Sigmoid colon (tissue), 7 donors: ENCODE results near the gene F2R. TPM values are rescaled to one million over a fixed set of nuclear protein-coding genes. Genes with fewer than 3 reads are reported as not detected.
A peak's percentile ranks its signal among the peaks of the same experiment; 100 is the strongest.

ENCODE experiments used
- DNase-seq: peaks from one replicate; pipeline ENCODE4 v3.0.0-alpha.2; 2019
- H3K27ac ChIP-seq, 4 donors: fragments of 200-600 bp; sonication (generic); one replicate each; pipeline ENCODE4 v1.5.1; 2016 to 2019; ENCODE audit warnings: mild to moderate bottlenecking in 1 of 4
- H3K27me3 ChIP-seq, 3 donors: fragments of 200-600 bp; sonication (generic); one replicate each; pipeline ENCODE4 v1.5.1; 2019; ENCODE audit warnings: mild to moderate bottlenecking in 1 of 3
- H3K36me3 ChIP-seq, 4 donors: fragments of 200-600 bp; sonication (generic); one replicate each; pipeline ENCODE4 v1.5.1; 2016 to 2019
- H3K4me1 ChIP-seq, 4 donors: fragments of 200-600 bp; sonication (generic); one replicate each; pipeline ENCODE4 v1.5.1; 2017 to 2019
- H3K4me3 ChIP-seq, 4 donors: fragments of 200-600 bp; sonication (generic); one replicate each; pipeline ENCODE4 v1.5.1; 2017 to 2019; ENCODE audit warnings: mild to moderate bottlenecking in 2 of 4, moderate library complexity in 1 of 4
- H3K9me3 ChIP-seq, 4 donors: fragments of 200-600 bp in 3 of 4; sonication (generic) in 3 of 4; one replicate each; pipeline versions ENCODE4 v1.5.1 to v1.6.1; 2013 to 2019
- CTCF ChIP-seq, 4 experiments: fragments of 450-650 bp in 3 of 4; fragments of 200-600 bp in 1 of 4; IDR thresholded peaks; one replicate each; pipeline ENCODE4 v1.5.1; 2016 to 2019; ENCODE audit warnings: antibody characterized with exemption in 4 of 4, mild to moderate bottlenecking in 3 of 4, moderate library complexity in 2 of 4
- EP300 ChIP-seq, 4 donors: sonication (generic); formaldehyde crosslinking; IDR thresholded peaks; one replicate each; pipeline ENCODE4 v1.6.1; 2017; ENCODE audit warnings: antibody characterized with exemption in 4 of 4
- POLR2A ChIP-seq, 2 donors: fragments of 450-650 bp; IDR thresholded peaks; one replicate each; pipeline ENCODE4 v1.6.1; 2016; ENCODE audit warnings: antibody characterized with exemption in 2 of 2, mild to moderate bottlenecking in 2 of 2, moderate library complexity in 2 of 2
- POLR2AphosphoS5 ChIP-seq, 4 donors: sonication (generic); formaldehyde crosslinking; IDR thresholded peaks; one replicate each; pipeline ENCODE4 v1.6.1; 2017; ENCODE audit warnings: antibody characterized with exemption in 4 of 4
- WGBS, 2 donors: extraction: QIAGEN DNeasy Blood & Tissue Kit; methylation state at CpG; one replicate each; pipeline ENCODE4 v1.1.7; 2013; 5-methylcytosine and 5-hydroxymethylcytosine counted together
- intact Hi-C: fragments of 100-400 bp; cut with DNase I; formaldehyde crosslinking; loops from one replicate; pipeline ENCODE4 v1.15.1; 2023
- polyA plus RNA-seq, 3 donors: library from polyadenylated mRNA; stranded (reverse); fragments of 200-250 nt; gene quantifications; one replicate each; pipeline ENCODE4 v1.2.3, GENCODE V29; 2013
- total RNA-seq, 4 donors: library from RNA; depleted of rRNA; stranded (reverse); fragments of >200 nt; gene quantifications; one replicate each; pipeline ENCODE4 v1.1.0, GENCODE V29; 2016
- donor health status: healthy with polysubstance abuse.
- donor health status: Bipolar disorder and iron deficiency.
- donor health status: healthy.

Gene F2R
- total and polyA plus RNA-seq, 7 donors: 0.60 to 10.7 (median 5.8) TPM

DNA sequence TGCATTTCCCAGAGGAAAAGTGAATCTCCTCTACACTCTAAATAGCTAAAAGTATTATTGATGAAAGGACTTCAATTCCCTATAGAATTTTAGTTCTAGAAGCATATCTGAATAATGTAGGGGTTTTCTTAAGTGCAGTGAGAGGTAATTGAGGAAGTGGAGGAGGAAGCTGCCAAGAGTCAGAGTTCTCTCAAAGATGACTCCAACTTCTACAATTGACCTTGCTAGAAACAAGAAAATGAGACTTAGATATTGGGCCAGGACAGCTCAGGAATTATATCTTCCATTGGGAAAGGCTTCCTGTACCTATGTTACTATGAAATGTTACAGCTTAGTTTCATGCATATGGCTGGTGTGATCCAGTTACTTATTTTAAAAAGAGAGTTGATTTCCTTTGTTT lies 10.4 kb upstream of the F2R start:
- H3K27ac ChIP-seq: no peak overlapping the region
- intact Hi-C loops: no loop called here
- no peaks in the 10 kb centered on the region for H3K9me3 ChIP-seq
- TF ChIP-seq POLR2AphosphoS5 (IDR thresholded peaks at IDR 0.05) (no peak), POLR2A (IDR thresholded peaks at IDR 0.05) (no peak), CTCF (IDR thresholded peaks at IDR 0.05) (no peak), EP300 (IDR thresholded peaks at IDR 0.05) (no peak)
- no peaks in the 10 kb centered on the region for H3K27me3 ChIP-seq
- no peaks in the 10 kb centered on the region for H3K36me3 ChIP-seq
- no peak overlapping the region for H3K4me3 ChIP-seq
- H3K4me1 ChIP-seq: no peaks in the 10 kb centered on the region
- no peak for DNase-seq

DNA sequence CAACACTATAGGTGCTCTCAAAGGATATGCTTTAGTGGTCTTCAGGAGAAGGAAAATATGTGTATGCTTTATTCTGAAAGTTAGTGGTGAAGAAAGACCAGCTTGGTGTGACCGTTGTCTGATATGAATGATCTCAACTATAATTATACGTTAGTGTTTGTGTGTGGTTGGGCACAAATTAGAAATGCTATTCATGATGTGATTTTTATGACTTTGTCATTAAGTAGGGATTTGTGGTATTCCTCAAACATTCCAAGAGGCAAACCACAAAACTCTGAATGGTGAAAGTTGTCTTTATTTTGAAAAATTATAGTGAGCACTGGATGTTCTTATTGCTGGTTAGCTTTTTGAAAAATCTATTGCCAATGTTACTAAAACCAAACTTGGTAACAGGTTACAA lies 6.2 kb upstream of the F2R start:
- Histone ChIP-seq H3K4me3 (no peak overlapping the region), H3K4me1 (peaks cover 0 to under 1% (median under 1%) of the 10 kb centered on the region in 4 donors), H3K27ac (no peak overlapping the region), H3K36me3 (no peaks in the 10 kb centered on the region), H3K9me3 (no peaks in the 10 kb centered on the region), H3K27me3 (peaks cover 2 to 4% (median 3%) of the 10 kb centered on the region in 3 donors)
- intact Hi-C loops: no loop called here
- 84 to 87% methylated on average over 2 of the region's 2 CpGs for WGBS, 2 donors
- no peak for DNase-seq
- TF ChIP-seq POLR2AphosphoS5 (IDR thresholded peaks at IDR 0.05): no peak
- no peak for TF ChIP-seq POLR2A (IDR thresholded peaks at IDR 0.05)
- TF ChIP-seq EP300 (IDR thresholded peaks at IDR 0.05): no peak
- no peak for TF ChIP-seq CTCF (IDR thresholded peaks at IDR 0.05)

- TF ChIP-seq EP300 (IDR thresholded peaks at IDR 0.05) (no peak), CTCF (IDR thresholded peaks at IDR 0.05) (no peak), POLR2A (IDR thresholded peaks at IDR 0.05) (no peak), POLR2AphosphoS5 (IDR thresholded peaks at IDR 0.05) (no peak)
- DNase-seq: no peak
- no peak overlapping the region for H3K4me3 ChIP-seq
- no peak overlapping the region for H3K27ac ChIP-seq
- intact Hi-C loops: no loop called here
- no peaks in the 10 kb centered on the region for H3K9me3 ChIP-seq
- peaks cover 13 to 16% (median 13%) of the 10 kb centered on the region in 3 donors for H3K27me3 ChIP-seq
- peaks cover 0 to 13% (median 9%) of the 10 kb centered on the region in 4 donors for H3K4me1 ChIP-seq
- H3K36me3 ChIP-seq: no peaks in the 10 kb centered on the region
- WGBS, 2 donors: 64 to 79% methylated on average over 4 of the region's 4 CpGs
Measured at GRCh38 chr5:76710991-76711390, 4.9 kb upstream of the F2R start.

GRCh38 chr5:76714751-76715485 lies 1.0 kb upstream of the F2R start:
- WGBS, 2 donors: 13 to 20% methylated on average over 52 of the region's 52 CpGs
- Histone ChIP-seq H3K27me3 (peaks cover 17 to 43% (median 30%) of the 10 kb centered on the region in 3 donors), H3K36me3 (no peaks in the 10 kb centered on the region), H3K9me3 (no peaks in the 10 kb centered on the region), H3K4me1 (peaks cover 0 to 23% (median 19%) of the 10 kb centered on the region in 4 donors), H3K27ac (peak overlapping the region in 3 of 4 donors; percentile 17 to 63 (median 51)), H3K4me3 (peak overlapping the region; percentile 45 to 75 (median 66))
- no peak for DNase-seq
- TF ChIP-seq CTCF (IDR thresholded peaks at IDR 0.05): no peak
- TF ChIP-seq EP300 (IDR thresholded peaks at IDR 0.05): no peak
- no peak for TF ChIP-seq POLR2A (IDR thresholded peaks at IDR 0.05)
- no peak for TF ChIP-seq POLR2AphosphoS5 (IDR thresholded peaks at IDR 0.05)
- intact Hi-C loops: no loop called here

- H3K4me1 ChIP-seq: peaks cover 0 to 23% (median 19%) of the 10 kb centered on the region in 4 donors
- H3K27me3 ChIP-seq: peaks cover 17 to 43% (median 30%) of the 10 kb centered on the region in 3 donors
- WGBS, 2 donors: 0% methylated on average over 14 of the region's 14 CpGs
- TF ChIP-seq POLR2AphosphoS5 (IDR thresholded peaks at IDR 0.05) (no peak), POLR2A (IDR thresholded peaks at IDR 0.05) (no peak), CTCF (IDR thresholded peaks at IDR 0.05) (no peak), EP300 (IDR thresholded peaks at IDR 0.05) (no peak)
- H3K9me3 ChIP-seq: no peaks in the 10 kb centered on the region
- DNase-seq: no peak
- peak overlapping the region; percentile 17 to 63 (median 54) for H3K27ac ChIP-seq
- H3K4me3 ChIP-seq: peak overlapping the region; percentile 45 to 75 (median 66)
- intact Hi-C loops: no loop called here
- no peaks in the 10 kb centered on the region for H3K36me3 ChIP-seq
Measured at GRCh38 chr5:76715486-76715735, 515 bp upstream of the F2R start.
